Stimulated activated naive CD8-positive, alpha-beta T cell treated with anti-CD3 and anti-CD28 coated beads, Interleukin-15, amount 100 ng/mL, for 72 hours (primary cell): ENCODE data around the gene EDC3.
A peak's percentile ranks its signal among the peaks of the same experiment; 100 is the strongest.
"Not testable (repeated sequence)": the region's sequence is repeated elsewhere in the genome, so short reads cannot be mapped to it uniquely, and the experiment has no call there.

Experiments used
- ATAC-seq: fragments of 150-1000 bp; cut with Tn5 transposase; 2 replicates; pipeline ENCODE4 v1.10.0; 2021; ENCODE audit warnings: mild to moderate bottlenecking, moderate library complexity
- DNase-seq, 2 donors: peaks; one replicate each; pipeline ENCODE4 v3.0.0; 2021 to 2022
- H3K27ac Mint-ChIP-seq, 2 donors: one replicate each; pipeline ENCODE4 v1.8.0; 2022; ENCODE audit warnings: mild to moderate bottlenecking in 2 of 2, mixed read lengths in 2 of 2, moderate library complexity in 2 of 2
- H3K27me3 Mint-ChIP-seq: one replicate; pipeline ENCODE4 v1.8.0; 2022; ENCODE audit warnings: mixed read lengths
- H3K4me1 Mint-ChIP-seq: one replicate; pipeline ENCODE4 v1.8.0; 2022; ENCODE audit warnings: mild to moderate bottlenecking, mixed read lengths
- H3K4me3 Mint-ChIP-seq, 2 donors: one replicate each; pipeline ENCODE4 v1.8.0; 2022; ENCODE audit warnings: mild to moderate bottlenecking in 2 of 2, mixed read lengths in 2 of 2, moderate library complexity in 1 of 2
- H3K9me3 Mint-ChIP-seq, 2 donors: one replicate each; pipeline ENCODE4 v1.8.0; 2022; ENCODE audit warnings: mixed read lengths in 2 of 2

Gene EDC3, protein sequence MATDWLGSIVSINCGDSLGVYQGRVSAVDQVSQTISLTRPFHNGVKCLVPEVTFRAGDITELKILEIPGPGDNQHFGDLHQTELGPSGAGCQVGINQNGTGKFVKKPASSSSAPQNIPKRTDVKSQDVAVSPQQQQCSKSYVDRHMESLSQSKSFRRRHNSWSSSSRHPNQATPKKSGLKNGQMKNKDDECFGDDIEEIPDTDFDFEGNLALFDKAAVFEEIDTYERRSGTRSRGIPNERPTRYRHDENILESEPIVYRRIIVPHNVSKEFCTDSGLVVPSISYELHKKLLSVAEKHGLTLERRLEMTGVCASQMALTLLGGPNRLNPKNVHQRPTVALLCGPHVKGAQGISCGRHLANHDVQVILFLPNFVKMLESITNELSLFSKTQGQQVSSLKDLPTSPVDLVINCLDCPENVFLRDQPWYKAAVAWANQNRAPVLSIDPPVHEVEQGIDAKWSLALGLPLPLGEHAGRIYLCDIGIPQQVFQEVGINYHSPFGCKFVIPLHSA

DNA sequence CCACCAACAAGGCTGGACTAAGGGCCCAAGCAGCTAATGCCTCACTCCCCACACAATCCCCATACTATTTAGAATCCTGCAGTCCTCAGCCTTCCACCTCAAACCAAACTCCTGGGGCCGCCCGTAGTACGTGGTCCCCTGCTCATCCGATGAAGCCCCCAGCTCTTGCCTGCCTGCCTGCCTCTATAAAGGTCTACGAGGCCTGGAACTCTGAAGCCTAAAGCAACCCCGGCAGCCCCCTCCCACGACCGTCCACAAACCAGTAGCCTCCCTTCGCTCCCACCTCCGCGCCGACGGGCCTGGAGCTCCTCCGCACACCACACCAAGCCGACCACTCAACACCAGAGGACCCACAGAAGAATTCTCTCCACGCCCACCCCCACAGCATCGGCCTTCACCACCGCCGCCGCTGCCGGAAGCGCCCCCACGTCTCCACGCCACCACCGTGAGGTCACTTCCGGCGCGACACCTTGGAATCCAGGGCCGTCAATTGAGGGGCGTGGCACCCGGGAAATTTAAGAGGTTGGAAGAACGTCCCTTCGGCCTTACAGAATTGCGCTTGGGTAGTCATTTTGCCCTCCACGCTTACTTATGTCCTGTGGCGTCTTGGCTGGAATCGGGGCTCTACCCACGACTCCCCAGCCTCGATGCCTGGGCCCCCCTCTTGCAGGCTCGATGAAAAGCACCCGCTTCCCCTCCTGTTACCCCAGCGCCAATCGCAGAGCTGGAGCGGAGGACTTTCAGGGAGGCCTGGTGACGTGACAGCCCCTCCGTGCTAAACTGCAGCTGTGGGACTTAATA is at the start of gene EDC3:
Gene EDC3, minus strand, starts transcription at position 428 of the 801 bp plus-strand sequence. CDS start 20,900 bp downstream, outside the sequence.
- Mint-ChIP-seq H3K4me1 (peaks cover 44% of the 10 kb centered on the region), H3K9me3 (no peaks in the 10 kb centered on the region)
- peak; percentile 97 for ATAC-seq

DNA sequence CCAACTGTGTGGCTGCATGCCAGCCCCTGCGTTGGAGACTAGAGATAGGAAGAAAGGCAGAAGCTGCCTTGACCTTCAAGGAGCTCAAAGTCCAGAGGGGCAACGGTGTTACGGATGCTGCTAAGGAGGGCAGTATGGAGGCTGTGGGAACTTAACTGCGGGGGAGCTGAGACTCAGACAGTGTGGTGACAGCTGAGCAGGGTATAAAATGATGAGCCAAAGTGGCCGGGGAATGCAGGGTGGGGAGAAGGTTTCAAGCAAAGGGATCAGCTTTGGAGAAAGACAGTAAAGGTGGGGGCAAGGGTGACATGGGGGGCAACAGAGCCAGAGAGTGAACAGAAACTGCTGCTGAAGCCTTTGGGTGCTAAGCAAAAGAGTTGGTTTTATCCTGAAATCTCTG is 46.6 kb upstream of the EDC3 start:
- H3K4me3 Mint-ChIP-seq: no peak overlapping the region
- peaks cover 16 to 23% of the 10 kb centered on the region in 2 donors for H3K9me3 Mint-ChIP-seq
- no peak for DNase-seq
- no peak overlapping the region for H3K27ac Mint-ChIP-seq
- no peak for ATAC-seq
- peaks cover 17% of the 10 kb centered on the region for H3K4me1 Mint-ChIP-seq
- peaks cover 28% of the 10 kb centered on the region for H3K27me3 Mint-ChIP-seq

More for the DNA sequence above, at the start of gene EDC3:
- peak; percentile 77 to 81 for DNase-seq
- no peaks in the 10 kb centered on the region for H3K27me3 Mint-ChIP-seq
- peak within 1 kb of the TSS; percentile 99 to 100 for H3K27ac Mint-ChIP-seq
- H3K4me3 Mint-ChIP-seq: peak within 1 kb of the TSS; percentile 99 to 100

DNA sequence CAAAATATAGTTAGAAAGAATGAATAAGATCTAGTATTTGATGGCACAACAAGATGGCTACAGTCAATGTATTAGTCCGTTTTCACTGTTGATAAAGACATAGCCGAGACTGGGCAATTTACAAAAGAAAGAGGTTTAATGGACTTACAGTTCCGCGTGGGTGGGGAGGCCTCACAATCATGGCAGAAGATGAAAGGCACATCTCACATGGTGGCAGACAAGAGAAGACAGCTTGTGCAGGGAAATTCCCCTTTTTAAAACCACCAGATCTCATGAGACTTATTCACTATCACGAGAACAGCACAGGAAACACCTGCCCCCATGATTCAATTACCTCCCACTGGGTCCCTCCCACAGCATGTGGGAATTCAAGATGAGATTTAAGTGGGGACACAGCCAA is 42.4 kb upstream of the EDC3 start:
- Mint-ChIP-seq H3K27me3 (peaks cover 50% of the 10 kb centered on the region), H3K4me1 (peaks cover 15% of the 10 kb centered on the region), H3K9me3 (peaks cover 23 to 37% of the 10 kb centered on the region in 2 donors), H3K27ac (peak overlapping the region in 1 of 2 donors; percentile 49)
- DNase-seq, ATAC-seq, H3K4me3 Mint-ChIP-seq: not testable (repeated sequence)

DNA sequence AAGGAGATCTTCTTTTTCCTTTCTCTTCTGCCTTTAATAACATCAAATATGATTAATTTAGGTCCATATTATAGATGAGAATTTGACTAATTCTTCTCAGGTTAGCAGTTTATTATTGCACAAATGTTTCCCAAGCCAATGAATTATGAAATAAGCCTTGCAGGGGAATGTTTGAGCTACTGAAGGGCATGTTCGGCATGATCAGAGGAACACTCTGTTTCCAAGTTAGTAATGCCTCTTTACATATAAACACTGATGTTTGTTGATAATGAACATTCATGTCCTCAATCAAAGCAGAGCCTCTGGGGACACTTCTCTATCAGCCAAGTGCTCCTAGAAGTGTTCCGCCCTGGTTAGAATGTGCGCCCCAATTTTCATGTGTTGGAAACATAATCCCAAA is 39.5 kb upstream of the EDC3 start:
- no peak overlapping the region for H3K4me3 Mint-ChIP-seq
- DNase-seq (no peak), ATAC-seq (no peak)
- H3K9me3 Mint-ChIP-seq: peaks cover 17 to 25% of the 10 kb centered on the region in 2 donors
- H3K27ac Mint-ChIP-seq: no peak overlapping the region
- H3K27me3 Mint-ChIP-seq: peaks cover 39% of the 10 kb centered on the region
- peaks cover 24% of the 10 kb centered on the region for H3K4me1 Mint-ChIP-seq

DNA sequence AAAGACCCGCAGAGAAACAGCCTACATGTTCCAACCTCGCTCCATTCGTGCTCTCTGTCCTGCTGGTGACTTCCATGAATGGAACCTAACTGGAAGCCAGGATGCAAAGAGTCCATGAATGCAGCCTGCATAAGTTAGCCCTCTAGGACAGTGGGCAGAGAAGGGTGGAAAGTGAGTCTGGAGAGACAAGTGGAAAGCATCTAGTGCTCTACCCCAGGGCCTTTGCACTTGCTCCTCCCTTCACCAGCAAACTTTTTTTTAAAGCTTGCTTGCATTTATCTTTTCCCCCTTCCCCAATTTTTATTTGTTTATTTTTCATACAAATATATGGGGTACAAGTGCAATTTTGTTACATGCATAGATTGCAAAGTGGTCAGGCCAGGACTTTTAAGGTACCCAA is 37.4 kb upstream of the EDC3 start:
- Mint-ChIP-seq H3K9me3 (peaks cover 16 to 23% of the 10 kb centered on the region in 2 donors), H3K27ac (no peak overlapping the region), H3K27me3 (peaks cover 36% of the 10 kb centered on the region), H3K4me3 (no peak overlapping the region), H3K4me1 (peaks cover 22% of the 10 kb centered on the region)
- DNase-seq: no peak
- ATAC-seq: no peak

DNA sequence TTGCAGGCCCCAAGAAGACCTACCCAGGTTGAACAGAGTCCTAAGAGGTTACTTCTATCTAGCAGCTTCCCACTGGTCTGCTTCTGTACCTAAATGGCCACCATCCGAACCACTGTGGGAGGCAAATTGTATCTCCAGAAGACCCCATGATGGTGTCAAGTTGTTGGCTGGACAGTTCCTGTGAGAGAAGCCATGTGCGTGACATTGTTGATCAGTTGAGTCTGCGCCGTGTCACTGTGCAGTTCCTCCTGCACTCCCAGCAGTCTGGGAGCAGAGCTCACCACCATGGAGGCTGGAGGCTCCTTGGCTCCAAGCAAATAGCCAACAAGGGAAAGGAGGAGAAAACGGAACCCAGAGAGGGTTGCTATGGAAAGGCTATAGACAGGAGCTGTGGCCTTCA is 37.0 kb upstream of the EDC3 start:
- Mint-ChIP-seq H3K4me3 (no peak overlapping the region), H3K27ac (no peak overlapping the region), H3K27me3 (peaks cover 36% of the 10 kb centered on the region), H3K9me3 (peaks cover 11 to 19% of the 10 kb centered on the region in 2 donors), H3K4me1 (peaks cover 18% of the 10 kb centered on the region)
- no peak for DNase-seq
- no peak for ATAC-seq

DNA sequence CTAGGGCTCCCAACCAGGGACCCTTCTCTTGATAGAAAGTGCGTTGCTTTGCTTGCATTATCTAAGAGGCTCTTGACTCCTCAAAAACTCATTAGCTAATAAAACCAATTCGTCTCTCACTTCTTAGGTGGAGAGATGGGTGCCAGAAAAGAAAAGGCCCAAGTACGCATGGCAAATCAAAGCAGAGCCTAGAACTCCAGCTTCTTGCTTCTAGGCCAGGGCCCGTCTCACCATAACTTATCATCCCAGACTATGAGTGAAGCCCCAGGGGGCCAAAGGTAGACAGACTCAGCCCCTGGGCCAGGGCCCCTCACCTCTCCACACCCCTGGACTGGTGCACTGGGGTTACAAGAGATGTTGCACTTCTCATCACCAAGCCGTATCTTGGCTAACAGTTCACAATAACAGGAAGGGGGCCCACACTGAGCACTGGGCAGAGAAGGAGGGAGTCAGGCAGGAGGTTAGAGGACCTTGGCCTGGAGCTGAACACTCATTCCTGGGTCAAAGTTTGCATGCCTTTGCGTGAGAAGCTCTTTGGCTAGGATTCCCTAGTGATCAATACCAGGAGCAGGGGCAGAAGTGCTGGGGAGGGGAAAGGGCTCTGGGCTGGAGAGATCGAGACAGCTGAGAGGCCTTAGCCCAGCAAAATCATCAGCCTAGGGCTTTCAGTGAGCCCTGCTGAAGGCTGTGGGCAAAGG is 34.9 kb upstream of the EDC3 start:
- Mint-ChIP-seq H3K9me3 (no peaks in the 10 kb centered on the region), H3K4me3 (no peak overlapping the region), H3K4me1 (peaks cover 22% of the 10 kb centered on the region), H3K27me3 (peaks cover 38% of the 10 kb centered on the region), H3K27ac (peak overlapping the region in 1 of 2 donors; percentile 78)
- DNase-seq: no peak
- ATAC-seq: no peak

DNA sequence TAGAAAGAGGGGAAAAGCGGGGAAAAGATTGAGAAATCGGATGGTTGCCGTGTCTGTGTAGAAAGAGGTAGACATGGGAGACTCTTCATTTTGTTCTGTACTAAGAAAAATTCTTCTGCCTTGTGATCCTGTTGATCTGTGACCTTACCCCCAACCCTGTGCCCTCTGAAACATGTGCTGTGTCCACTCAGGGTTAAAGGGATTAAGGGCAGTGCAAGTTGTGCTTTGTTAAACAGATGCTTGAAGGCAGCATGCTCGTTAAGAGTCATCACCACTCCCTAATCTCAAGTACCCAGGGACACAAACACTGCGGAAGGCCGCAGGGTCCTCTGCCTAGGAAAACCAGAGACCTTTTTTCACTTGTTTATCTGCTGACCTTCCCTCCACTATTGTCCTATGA is 33.5 kb upstream of the EDC3 start:
- H3K27ac Mint-ChIP-seq, ATAC-seq, DNase-seq, H3K4me3 Mint-ChIP-seq, H3K9me3 Mint-ChIP-seq: not testable (repeated sequence)
- peaks cover 31% of the 10 kb centered on the region for H3K27me3 Mint-ChIP-seq
- peaks cover 34% of the 10 kb centered on the region for H3K4me1 Mint-ChIP-seq

DNA sequence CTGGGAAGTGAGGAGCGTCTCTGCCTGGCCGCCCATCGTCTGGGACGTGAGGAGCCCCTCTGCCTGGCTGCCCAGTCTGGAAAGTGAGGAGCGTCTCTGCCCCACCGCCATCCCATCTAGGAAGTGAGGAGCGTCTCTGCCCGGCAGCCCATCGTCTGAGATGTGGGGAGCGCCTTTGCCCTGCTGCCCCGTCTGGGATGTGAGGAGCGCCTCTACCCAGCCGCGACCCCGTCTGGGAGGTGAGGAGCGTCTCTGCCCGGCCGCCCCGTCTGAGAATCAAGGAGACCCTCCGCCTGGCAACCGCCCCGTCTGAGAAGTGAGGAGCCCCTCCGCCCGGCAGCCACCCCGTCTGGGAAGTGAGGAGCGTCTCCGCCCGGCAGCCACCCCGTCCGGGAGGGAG is 32.9 kb upstream of the EDC3 start:
- H3K9me3 Mint-ChIP-seq, DNase-seq, ATAC-seq, H3K27ac Mint-ChIP-seq, H3K4me3 Mint-ChIP-seq: not testable (repeated sequence)
- H3K4me1 Mint-ChIP-seq: peaks cover 41% of the 10 kb centered on the region
- H3K27me3 Mint-ChIP-seq: peaks cover 28% of the 10 kb centered on the region

DNA sequence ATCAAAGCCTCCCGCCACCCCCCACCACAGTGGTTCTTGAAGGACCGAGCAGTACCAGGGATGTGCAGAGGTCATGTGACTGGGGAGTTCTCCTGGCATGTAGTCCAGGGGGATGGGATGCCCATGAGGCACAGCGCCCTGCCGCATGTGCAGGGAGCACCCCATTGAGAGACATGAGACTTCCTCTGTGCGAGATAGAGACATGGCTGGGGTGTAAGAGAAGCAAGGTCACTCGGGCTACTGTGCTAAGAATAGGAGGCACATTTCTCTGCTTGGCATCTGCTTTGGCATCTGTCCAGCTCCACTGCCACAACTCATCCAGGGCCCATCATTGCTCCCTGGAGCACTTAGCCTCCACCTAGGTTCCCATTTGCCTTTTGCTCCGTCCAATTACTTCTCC is 31.9 kb upstream of the EDC3 start:
- peaks cover 43% of the 10 kb centered on the region for H3K4me1 Mint-ChIP-seq
- H3K9me3 Mint-ChIP-seq: no peaks in the 10 kb centered on the region
- no peak for DNase-seq
- H3K27ac Mint-ChIP-seq: peak overlapping the region in 1 of 2 donors; percentile 15
- H3K4me3 Mint-ChIP-seq: peak overlapping the region in 1 of 2 donors; percentile 23
- ATAC-seq: no peak
- peaks cover 23% of the 10 kb centered on the region for H3K27me3 Mint-ChIP-seq

DNA sequence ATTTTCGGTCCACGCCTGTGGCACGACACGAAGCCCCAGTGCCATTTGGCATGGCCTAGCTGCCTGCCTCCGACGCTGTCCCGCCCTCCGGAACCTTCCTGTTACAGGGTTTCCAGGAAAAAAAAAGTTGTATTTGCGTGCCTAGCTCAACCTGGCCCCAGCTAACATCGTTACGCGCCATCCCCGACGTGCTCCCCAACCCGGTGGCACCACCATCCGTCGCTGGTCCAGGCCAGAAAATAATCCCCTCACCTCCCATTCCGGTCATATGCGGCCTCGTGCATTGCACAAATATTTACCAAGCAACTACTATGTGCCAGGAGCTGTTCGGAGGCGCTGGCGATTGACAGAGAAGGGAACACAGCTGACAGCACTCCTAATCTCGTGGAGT is 30.9 kb upstream of the EDC3 start:
- peaks cover 23% of the 10 kb centered on the region for H3K27me3 Mint-ChIP-seq
- H3K4me3 Mint-ChIP-seq: peak overlapping the region; percentile 80 to 84
- peak overlapping the region; percentile 94 to 97 for H3K27ac Mint-ChIP-seq
- H3K4me1 Mint-ChIP-seq: peaks cover 43% of the 10 kb centered on the region
- DNase-seq: no peak
- no peaks in the 10 kb centered on the region for H3K9me3 Mint-ChIP-seq
- ATAC-seq: peak; percentile 3

DNA sequence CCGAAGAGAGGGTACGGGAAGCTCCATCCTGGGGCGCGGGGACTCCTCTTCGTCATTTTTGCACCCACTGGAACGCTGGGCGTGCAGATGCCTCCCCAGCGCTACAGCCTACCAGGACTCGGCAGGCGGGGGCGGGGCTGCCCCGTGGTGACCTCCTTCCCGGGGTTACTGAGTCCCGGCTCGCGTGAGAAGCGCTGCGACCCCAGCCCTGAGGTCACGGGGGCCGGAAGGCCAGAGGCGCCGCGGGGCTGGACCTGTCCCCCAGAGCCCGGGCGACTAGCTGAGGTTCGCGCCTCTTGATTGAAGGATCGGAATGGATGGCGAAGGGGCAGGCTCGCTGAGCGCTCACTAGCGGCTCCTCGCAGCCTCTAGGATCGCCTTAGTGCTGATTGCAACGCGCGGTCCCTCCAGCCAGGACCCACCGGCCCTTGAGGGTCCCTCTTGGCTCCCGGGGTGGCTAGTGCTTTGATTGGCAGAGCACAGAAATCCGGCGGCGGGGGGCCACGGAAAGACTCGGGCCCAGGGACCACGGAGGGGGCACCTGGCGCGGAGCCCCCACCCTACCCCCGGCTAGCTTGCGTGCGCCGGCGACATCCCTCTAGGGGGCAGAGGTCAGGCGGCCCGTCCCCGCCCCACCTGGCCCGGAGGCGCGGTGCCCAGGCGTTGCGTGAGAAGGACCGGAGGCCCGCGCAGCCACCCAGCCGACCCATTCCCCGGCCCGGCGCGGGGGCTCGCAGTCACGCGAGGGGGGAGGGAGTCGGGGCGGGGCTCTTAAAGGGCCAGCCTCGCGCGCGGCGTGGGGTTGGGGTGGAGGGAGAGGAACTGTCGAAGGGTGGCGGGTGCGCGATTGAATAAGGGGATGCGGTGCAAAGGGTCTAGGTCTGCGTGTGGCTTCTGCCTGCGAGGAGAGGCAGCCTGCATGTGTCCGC is 30.3 kb upstream of the EDC3 start:
- H3K4me3 Mint-ChIP-seq: peak overlapping the region; percentile 80 to 84
- no peaks in the 10 kb centered on the region for H3K9me3 Mint-ChIP-seq
- H3K4me1 Mint-ChIP-seq: peaks cover 41% of the 10 kb centered on the region
- DNase-seq (peak; percentile 74 to 79), ATAC-seq (peak; percentile 81)
- peak overlapping the region; percentile 25 to 97 for H3K27ac Mint-ChIP-seq
- H3K27me3 Mint-ChIP-seq: peaks cover 17% of the 10 kb centered on the region

DNA sequence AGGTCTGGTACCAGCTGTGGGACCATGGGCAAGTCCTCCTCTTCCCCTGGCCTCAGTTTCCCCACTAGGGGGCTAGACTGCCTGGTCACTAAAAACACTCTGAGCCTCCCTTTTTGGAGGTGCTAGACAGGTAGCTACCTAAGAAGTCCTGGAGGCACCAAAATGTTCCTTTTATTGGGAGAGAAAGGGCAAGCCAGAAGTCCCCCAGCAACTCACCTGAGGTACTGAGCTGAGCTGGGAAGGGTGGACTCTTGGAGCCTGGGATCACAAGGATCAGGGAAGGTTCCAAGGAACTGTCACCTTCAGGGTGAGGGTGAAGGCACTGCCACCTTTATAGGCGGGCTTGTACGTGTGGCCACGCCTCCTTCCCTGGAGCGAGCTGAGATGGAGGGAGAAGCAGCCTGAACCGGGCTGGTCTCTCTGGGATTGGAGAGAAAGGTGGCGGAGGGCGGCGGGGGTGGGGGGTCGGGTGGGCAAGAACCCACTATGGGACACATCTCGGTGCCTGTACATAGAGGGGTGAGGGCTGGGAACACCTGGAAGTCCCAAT is 29.5 kb upstream of the EDC3 start, which contains the start of gene CYP1A1:
Gene CYP1A1, minus strand, starts transcription at position 304 of the 550 bp plus-strand sequence. CDS start 2,431 bp downstream, outside the sequence.
- ATAC-seq (peak; percentile 44), DNase-seq (peak; percentile 30 to 34)
- peak within 1 kb of the TSS; percentile 80 to 93 for H3K27ac Mint-ChIP-seq
- H3K4me3 Mint-ChIP-seq: peak within 1 kb of the TSS; percentile 80 to 84
- no peaks in the 10 kb centered on the region for H3K9me3 Mint-ChIP-seq
- peaks cover 35% of the 10 kb centered on the region for H3K4me1 Mint-ChIP-seq
- H3K27me3 Mint-ChIP-seq: peaks cover 11% of the 10 kb centered on the region
